Esophagus muscularis mucosa (tissue), 4 donors: ENCODE results near the gene FGF13. TPM values are rescaled to one million over a fixed set of nuclear protein-coding genes. Genes with fewer than 3 reads are reported as not detected.

Experiments
- DNase-seq: peaks from one replicate; pipeline ENCODE4 v3.0.0-alpha.2; 2017; ENCODE audit errors: extremely low spot score
- H3K27ac ChIP-seq, 4 donors: fragments of 200-600 bp; sonication (generic); replicated peaks in 1 of 4; 1 replicate in 3 of 4; 2 replicates in 1 of 4; pipeline ENCODE4 v1.5.1; 2016 to 2019; ENCODE audit warnings: mild to moderate bottlenecking in 1 of 4
- H3K27me3 ChIP-seq, 4 donors: fragments of 200-600 bp; sonication (generic); one replicate each; pipeline versions ENCODE4 v1.5.1 to v1.6.0; 2016 to 2019
- H3K36me3 ChIP-seq, 4 donors: fragments of 200-600 bp; sonication (generic); one replicate each; pipeline ENCODE4 v1.5.1; 2016 to 2019
- H3K4me1 ChIP-seq, 4 donors: fragments of 200-600 bp; sonication (generic); one replicate each; pipeline ENCODE4 v1.5.1; 2016 to 2019
- H3K4me3 ChIP-seq, 4 donors: fragments of 200-600 bp; sonication (generic); 1 replicate in 2 of 4; 2 replicates in 2 of 4; pipeline ENCODE4 v1.5.1; 2016 to 2019; ENCODE audit warnings: mild to moderate bottlenecking in 4 of 4, moderate library complexity in 1 of 4
- H3K9me3 ChIP-seq, 4 donors: fragments of 200-600 bp; sonication (generic); 1 replicate in 3 of 4; 2 replicates in 1 of 4; pipeline ENCODE4 v1.5.1; 2016 to 2019
- EP300 ChIP-seq: sonication (generic); formaldehyde crosslinking; IDR thresholded peaks from one replicate; pipeline ENCODE4 v1.6.1; 2017; ENCODE audit warnings: antibody characterized with exemption
- POLR2A ChIP-seq: fragments of 450-650 bp; IDR thresholded peaks from one replicate; pipeline ENCODE4 v1.6.1; 2017; ENCODE audit warnings: antibody characterized with exemption, moderate library complexity, mild to moderate bottlenecking, low read depth
- POLR2AphosphoS5 ChIP-seq, 2 donors: sonication (generic); formaldehyde crosslinking; IDR thresholded peaks; one replicate each; pipeline ENCODE4 v1.6.1; 2017; ENCODE audit warnings: antibody characterized with exemption in 2 of 2
- WGBS: methylation state at CpG from one replicate; pipeline ENCODE4 v1.1.5; 2018; 5-methylcytosine and 5-hydroxymethylcytosine counted together
- intact Hi-C: fragments of 100-400 bp; cut with DNase I; formaldehyde crosslinking; loops from one replicate; pipeline ENCODE4 v1.15.1; 2023
- total RNA-seq, 4 donors: library from RNA; depleted of rRNA; stranded (reverse); fragments of >200 nt; gene quantifications; one replicate each; pipeline versions ENCODE4 v1.1.0 to v1.2.1, GENCODE V29; 2016
- TF ChIP-seq, protein P1 (sequence below), 3 experiments: fragments of 200-600 bp in 2 of 3; fragments of 450-650 bp in 1 of 3; sonication (generic) in 2 of 3; IDR thresholded peaks; one replicate each; pipeline ENCODE4 v1.5.1; 2017 to 2019; ENCODE audit warnings: antibody characterized with exemption in 3 of 3, mild to moderate bottlenecking in 2 of 3, moderate library complexity in 1 of 3

FGF13 gene
- total RNA-seq, 4 donors from 2014 or later = 8.3 to 14.4 (median 11.3) TPM

DNA sequence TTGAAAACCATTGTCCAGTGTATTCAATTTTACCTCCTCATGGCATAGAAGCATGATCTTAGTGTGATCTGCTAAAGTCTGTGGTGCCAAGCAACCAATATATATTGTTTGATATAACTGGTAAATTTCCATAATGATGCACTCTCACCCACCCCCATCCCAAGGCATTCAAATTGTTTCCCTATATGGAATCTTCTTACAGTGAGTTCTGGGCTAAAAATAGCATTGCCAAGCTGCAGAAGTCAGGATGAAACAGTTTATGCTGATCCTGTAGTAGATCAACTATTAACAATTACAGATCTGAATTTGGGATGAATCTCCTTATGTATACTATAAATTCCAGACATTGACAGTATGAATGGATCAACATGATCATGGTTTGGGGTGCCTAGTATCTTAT, 20.9 kb downstream of the FGF13 start:
- DNase-seq = no peak
- no peaks in the 10 kb centered on the region for H3K36me3 ChIP-seq
- peak overlapping the region in 3 of 4 donors; percentile 40 to 60 (median 50) for H3K27ac ChIP-seq
- H3K4me1 ChIP-seq = peaks cover 0 to 36% (median 16%) of the 10 kb centered on the region in 4 donors
- H3K9me3 ChIP-seq = no peaks in the 10 kb centered on the region
- H3K4me3 ChIP-seq = no peak overlapping the region
- H3K27me3 ChIP-seq = no peaks in the 10 kb centered on the region
- TF ChIP-seq POLR2AphosphoS5 (IDR thresholded peaks at IDR 0.05) (no peak), POLR2A (no peak), EP300 (no peak)
- TF ChIP-seq, protein P1, sequence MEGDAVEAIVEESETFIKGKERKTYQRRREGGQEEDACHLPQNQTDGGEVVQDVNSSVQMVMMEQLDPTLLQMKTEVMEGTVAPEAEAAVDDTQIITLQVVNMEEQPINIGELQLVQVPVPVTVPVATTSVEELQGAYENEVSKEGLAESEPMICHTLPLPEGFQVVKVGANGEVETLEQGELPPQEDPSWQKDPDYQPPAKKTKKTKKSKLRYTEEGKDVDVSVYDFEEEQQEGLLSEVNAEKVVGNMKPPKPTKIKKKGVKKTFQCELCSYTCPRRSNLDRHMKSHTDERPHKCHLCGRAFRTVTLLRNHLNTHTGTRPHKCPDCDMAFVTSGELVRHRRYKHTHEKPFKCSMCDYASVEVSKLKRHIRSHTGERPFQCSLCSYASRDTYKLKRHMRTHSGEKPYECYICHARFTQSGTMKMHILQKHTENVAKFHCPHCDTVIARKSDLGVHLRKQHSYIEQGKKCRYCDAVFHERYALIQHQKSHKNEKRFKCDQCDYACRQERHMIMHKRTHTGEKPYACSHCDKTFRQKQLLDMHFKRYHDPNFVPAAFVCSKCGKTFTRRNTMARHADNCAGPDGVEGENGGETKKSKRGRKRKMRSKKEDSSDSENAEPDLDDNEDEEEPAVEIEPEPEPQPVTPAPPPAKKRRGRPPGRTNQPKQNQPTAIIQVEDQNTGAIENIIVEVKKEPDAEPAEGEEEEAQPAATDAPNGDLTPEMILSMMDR (IDR thresholded peaks at IDR 0.05) = no peak
- intact Hi-C loops = no loop called here

- H3K27ac ChIP-seq = no peak overlapping the region
- no peak for DNase-seq
- WGBS = 74% methylated on average over 4 of the region's 4 CpGs
- H3K9me3 ChIP-seq = no peaks in the 10 kb centered on the region
- no peaks in the 10 kb centered on the region for H3K4me1 ChIP-seq
- no peak for TF ChIP-seq POLR2A
- no peak for TF ChIP-seq EP300
- TF ChIP-seq, protein P1 (IDR thresholded peaks at IDR 0.05) = no peak
- no peak for TF ChIP-seq POLR2AphosphoS5 (IDR thresholded peaks at IDR 0.05)
- no peaks in the 10 kb centered on the region for H3K36me3 ChIP-seq
- no peaks in the 10 kb centered on the region for H3K27me3 ChIP-seq
- H3K4me3 ChIP-seq = no peak overlapping the region
- intact Hi-C loops = no loop called here
Observed at GRCh38 chrX:138683600-138683999, 27.9 kb downstream of the FGF13 start.

- Histone ChIP-seq H3K9me3 (no peaks in the 10 kb centered on the region), H3K4me3 (no peak overlapping the region), H3K27ac (no peak overlapping the region), H3K27me3 (no peaks in the 10 kb centered on the region), H3K36me3 (no peaks in the 10 kb centered on the region), H3K4me1 (no peaks in the 10 kb centered on the region)
- no peak for DNase-seq
- TF ChIP-seq EP300 (no peak), POLR2A (no peak), POLR2AphosphoS5 (IDR thresholded peaks at IDR 0.05) (no peak)
- TF ChIP-seq, protein P1 (IDR thresholded peaks at IDR 0.05) = no peak
- intact Hi-C loops = no loop called here
- 22% methylated on average over 2 of the region's 2 CpGs for WGBS
Observed at GRCh38 chrX:138669693-138670092, 41.8 kb downstream of the FGF13 start.

GRCh38 chrX:138664466-138664865, 47.1 kb downstream of the FGF13 start:
- H3K27ac ChIP-seq = no peak overlapping the region
- no peaks in the 10 kb centered on the region for H3K9me3 ChIP-seq
- WGBS = 69% methylated on average over 1 of the region's 1 CpG
- no peaks in the 10 kb centered on the region for H3K4me1 ChIP-seq
- no peak overlapping the region for H3K4me3 ChIP-seq
- no peaks in the 10 kb centered on the region for H3K27me3 ChIP-seq
- no peak for DNase-seq
- intact Hi-C loops = no loop called here
- H3K36me3 ChIP-seq = no peaks in the 10 kb centered on the region
- TF ChIP-seq EP300 (no peak), POLR2AphosphoS5 (IDR thresholded peaks at IDR 0.05) (no peak), POLR2A (no peak)
- TF ChIP-seq, protein P1 (IDR thresholded peaks at IDR 0.05) = no peak

DNA sequence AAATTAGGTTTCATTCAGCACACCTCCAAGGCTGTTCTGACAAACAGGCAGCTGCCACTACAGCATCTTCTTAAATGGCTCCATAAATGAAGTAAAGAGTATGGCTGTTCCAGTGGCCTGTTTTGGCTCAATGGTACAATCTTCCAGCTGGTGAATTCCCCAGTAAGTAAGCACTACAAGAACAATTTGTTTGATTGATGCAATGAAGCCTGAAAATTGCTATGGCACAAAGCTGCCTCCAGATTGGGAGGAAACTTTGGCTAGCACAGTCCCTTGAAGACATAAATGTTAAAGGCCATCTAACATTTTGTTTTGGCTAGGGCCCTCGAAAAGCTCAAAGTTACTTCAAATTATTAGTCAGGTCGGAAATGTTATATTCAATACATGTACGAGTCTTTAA, 47.5 kb downstream of the FGF13 start:
- Histone ChIP-seq H3K4me3 (no peak overlapping the region), H3K36me3 (no peaks in the 10 kb centered on the region), H3K27ac (no peak overlapping the region), H3K4me1 (no peaks in the 10 kb centered on the region), H3K9me3 (no peaks in the 10 kb centered on the region), H3K27me3 (no peaks in the 10 kb centered on the region)
- intact Hi-C loops = no loop called here
- WGBS = 67% methylated on average over 3 of the region's 3 CpGs
- no peak for DNase-seq
- TF ChIP-seq POLR2A (no peak), EP300 (no peak), POLR2AphosphoS5 (IDR thresholded peaks at IDR 0.05) (no peak)
- TF ChIP-seq, protein P1 (IDR thresholded peaks at IDR 0.05) = no peak
